Measurements from ENCODE around the gene PPP3CA. TPM values are rescaled to one million over a fixed set of nuclear protein-coding genes. Genes with fewer than 3 reads are reported as not detected.

The PPP3CA gene
- total and polyA plus RNA-seq, 2 experiments from 2014 or later: 27.0 to 45.2 TPM

- TF ChIP-seq, protein P1, sequence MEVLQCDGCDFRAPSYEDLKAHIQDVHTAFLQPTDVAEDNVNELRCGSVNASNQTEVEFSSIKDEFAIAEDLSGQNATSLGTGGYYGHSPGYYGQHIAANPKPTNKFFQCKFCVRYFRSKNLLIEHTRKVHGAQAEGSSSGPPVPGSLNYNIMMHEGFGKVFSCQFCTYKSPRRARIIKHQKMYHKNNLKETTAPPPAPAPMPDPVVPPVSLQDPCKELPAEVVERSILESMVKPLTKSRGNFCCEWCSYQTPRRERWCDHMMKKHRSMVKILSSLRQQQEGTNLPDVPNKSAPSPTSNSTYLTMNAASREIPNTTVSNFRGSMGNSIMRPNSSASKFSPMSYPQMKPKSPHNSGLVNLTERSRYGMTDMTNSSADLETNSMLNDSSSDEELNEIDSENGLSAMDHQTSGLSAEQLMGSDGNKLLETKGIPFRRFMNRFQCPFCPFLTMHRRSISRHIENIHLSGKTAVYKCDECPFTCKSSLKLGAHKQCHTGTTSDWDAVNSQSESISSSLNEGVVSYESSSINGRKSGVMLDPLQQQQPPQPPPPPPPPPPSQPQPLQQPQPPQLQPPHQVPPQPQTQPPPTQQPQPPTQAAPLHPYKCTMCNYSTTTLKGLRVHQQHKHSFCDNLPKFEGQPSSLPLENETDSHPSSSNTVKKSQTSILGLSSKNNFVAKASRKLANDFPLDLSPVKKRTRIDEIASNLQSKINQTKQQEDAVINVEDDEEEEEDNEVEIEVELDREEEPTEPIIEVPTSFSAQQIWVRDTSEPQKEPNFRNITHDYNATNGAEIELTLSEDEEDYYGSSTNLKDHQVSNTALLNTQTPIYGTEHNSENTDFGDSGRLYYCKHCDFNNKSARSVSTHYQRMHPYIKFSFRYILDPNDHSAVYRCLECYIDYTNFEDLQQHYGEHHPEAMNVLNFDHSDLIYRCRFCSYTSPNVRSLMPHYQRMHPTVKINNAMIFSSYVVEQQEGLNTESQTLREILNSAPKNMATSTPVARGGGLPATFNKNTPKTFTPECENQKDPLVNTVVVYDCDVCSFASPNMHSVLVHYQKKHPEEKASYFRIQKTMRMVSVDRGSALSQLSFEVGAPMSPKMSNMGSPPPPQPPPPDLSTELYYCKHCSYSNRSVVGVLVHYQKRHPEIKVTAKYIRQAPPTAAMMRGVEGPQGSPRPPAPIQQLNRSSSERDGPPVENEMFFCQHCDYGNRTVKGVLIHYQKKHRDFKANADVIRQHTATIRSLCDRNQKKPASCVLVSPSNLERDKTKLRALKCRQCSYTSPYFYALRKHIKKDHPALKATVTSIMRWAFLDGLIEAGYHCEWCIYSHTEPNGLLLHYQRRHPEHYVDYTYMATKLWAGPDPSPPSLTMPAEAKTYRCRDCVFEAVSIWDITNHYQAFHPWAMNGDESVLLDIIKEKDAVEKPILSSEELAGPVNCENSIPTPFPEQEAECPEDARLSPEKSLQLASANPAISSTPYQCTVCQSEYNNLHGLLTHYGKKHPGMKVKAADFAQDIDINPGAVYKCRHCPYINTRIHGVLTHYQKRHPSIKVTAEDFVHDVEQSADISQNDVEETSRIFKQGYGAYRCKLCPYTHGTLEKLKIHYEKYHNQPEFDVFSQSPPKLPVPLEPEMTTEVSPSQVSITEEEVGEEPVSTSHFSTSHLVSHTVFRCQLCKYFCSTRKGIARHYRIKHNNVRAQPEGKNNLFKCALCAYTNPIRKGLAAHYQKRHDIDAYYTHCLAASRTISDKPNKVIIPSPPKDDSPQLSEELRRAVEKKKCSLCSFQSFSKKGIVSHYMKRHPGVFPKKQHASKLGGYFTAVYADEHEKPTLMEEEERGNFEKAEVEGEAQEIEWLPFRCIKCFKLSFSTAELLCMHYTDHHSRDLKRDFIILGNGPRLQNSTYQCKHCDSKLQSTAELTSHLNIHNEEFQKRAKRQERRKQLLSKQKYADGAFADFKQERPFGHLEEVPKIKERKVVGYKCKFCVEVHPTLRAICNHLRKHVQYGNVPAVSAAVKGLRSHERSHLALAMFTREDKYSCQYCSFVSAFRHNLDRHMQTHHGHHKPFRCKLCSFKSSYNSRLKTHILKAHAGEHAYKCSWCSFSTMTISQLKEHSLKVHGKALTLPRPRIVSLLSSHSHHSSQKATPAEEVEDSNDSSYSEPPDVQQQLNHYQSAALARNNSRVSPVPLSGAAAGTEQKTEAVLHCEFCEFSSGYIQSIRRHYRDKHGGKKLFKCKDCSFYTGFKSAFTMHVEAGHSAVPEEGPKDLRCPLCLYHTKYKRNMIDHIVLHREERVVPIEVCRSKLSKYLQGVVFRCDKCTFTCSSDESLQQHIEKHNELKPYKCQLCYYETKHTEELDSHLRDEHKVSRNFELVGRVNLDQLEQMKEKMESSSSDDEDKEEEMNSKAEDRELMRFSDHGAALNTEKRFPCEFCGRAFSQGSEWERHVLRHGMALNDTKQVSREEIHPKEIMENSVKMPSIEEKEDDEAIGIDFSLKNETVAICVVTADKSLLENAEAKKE (CRISPR knock-in tag; IDR thresholded peaks at IDR 0.05): no peak
Observed at GRCh38 chr4:101345271-101345595, 2.1 kb downstream of the PPP3CA start (continued).

- no peak overlapping the region for H3K4me2 ChIP-seq
- peaks cover 7% of the 10 kb centered on the region; the same call in 1 of the 2 replicates for H3K4me1 ChIP-seq (ENCODE audit: insufficient read depth)
- H3K27ac ChIP-seq (ENCODE audit: low read depth): no peak overlapping the region
- Mint-ChIP-seq H3K27ac (no peak overlapping the region), H3K27me3 (ENCODE audit: insufficient read depth, low read depth, poor library complexity) (peaks cover 3% of the 10 kb centered on the region), H3K9me3 (no peaks in the 10 kb centered on the region), H3K36me3 (ENCODE audit: low read depth) (peaks cover 2% of the 10 kb centered on the region; the same call in 1 of the 3 replicates), H3K4me1 (peaks cover 45% of the 10 kb centered on the region), H3K4me3 (no peak overlapping the region)
- 0 out of 2 replicates have a peak, but pooled peaks cover 9% of the 10 kb centered on the region for H4K20me1 ChIP-seq (replicated peaks; ENCODE audit: insufficient read depth)
- no peak for ATAC-seq
- H3K79me2 ChIP-seq (replicated peaks; ENCODE audit: insufficient read depth): peaks cover 85% of the 10 kb centered on the region
- no peak overlapping the region for H2AFZ ChIP-seq
- H3F3A ChIP-seq (replicated peaks; ENCODE audit: low read depth): no peaks in the 10 kb centered on the region
- H3K4me3 ChIP-seq: no peak overlapping the region
- H3K36me3 ChIP-seq (ENCODE audit: insufficient read depth): no peaks in the 10 kb centered on the region
- no peaks in the 10 kb centered on the region; the same call in 1 of the 2 replicates for H3K9me2 ChIP-seq (ENCODE audit: insufficient read depth)
- no peaks in the 10 kb centered on the region for H3K27me3 ChIP-seq (ENCODE audit: insufficient read depth)
- DNase-seq (ENCODE audit: low spot score): no peak
- TF ChIP-seq STAT1 (IDR thresholded peaks at IDR 0.05; ENCODE audit: unreplicated experiment) (no peak), EZH2 (IDR thresholded peaks at IDR 0.05; ENCODE audit: low read depth, unreplicated experiment) (no peak), EZH2phosphoT487 (IDR thresholded peaks at IDR 0.05; ENCODE audit: unreplicated experiment) (no peak), ZNF331 (CRISPR knock-in tag; IDR thresholded peaks at IDR 0.05; ENCODE audit: low read depth) (no peak), POLR2AphosphoS5 (IDR thresholded peaks at IDR 0.05; ENCODE audit: low read depth) (no peak), ZNF114 (CRISPR knock-in tag; IDR thresholded peaks at IDR 0.05) (no peak), ETS1 (IDR thresholded peaks at IDR 0.05) (no peak)
- TF ChIP-seq, protein P2, sequence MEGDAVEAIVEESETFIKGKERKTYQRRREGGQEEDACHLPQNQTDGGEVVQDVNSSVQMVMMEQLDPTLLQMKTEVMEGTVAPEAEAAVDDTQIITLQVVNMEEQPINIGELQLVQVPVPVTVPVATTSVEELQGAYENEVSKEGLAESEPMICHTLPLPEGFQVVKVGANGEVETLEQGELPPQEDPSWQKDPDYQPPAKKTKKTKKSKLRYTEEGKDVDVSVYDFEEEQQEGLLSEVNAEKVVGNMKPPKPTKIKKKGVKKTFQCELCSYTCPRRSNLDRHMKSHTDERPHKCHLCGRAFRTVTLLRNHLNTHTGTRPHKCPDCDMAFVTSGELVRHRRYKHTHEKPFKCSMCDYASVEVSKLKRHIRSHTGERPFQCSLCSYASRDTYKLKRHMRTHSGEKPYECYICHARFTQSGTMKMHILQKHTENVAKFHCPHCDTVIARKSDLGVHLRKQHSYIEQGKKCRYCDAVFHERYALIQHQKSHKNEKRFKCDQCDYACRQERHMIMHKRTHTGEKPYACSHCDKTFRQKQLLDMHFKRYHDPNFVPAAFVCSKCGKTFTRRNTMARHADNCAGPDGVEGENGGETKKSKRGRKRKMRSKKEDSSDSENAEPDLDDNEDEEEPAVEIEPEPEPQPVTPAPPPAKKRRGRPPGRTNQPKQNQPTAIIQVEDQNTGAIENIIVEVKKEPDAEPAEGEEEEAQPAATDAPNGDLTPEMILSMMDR (conservative IDR thresholded peaks at IDR 0.05; ENCODE audit: low read depth in 2 of 2): no peak
Observed at GRCh38 chr4:101339332-101339731, 8.0 kb downstream of the PPP3CA start.
